HUES48 (cell line): ENCODE data around the gene MYH9.
A peak's percentile ranks its signal among the peaks of the same experiment; 100 is the strongest.
"Not testable (repeated sequence)": the region's sequence is repeated elsewhere in the genome, so short reads cannot be mapped to it uniquely, and the experiment has no call there.

Experiments
- H3K27ac ChIP-seq: one replicate; pipeline ENCODE4 v1.7.0; 2013; ENCODE audit warnings: low read depth, low read length, inconsistent platforms
- H3K27me3 ChIP-seq: 2 replicates; pipeline ENCODE4 v1.6.1; 2013; ENCODE audit warnings: mild to moderate bottlenecking, low read length; ENCODE audit not compliant: control insufficient read depth, insufficient read depth
- H3K36me3 ChIP-seq: 2 replicates; pipeline ENCODE4 v1.6.1; 2013; ENCODE audit warnings: low read length; ENCODE audit not compliant: control insufficient read depth, insufficient read depth
- H3K4me1 ChIP-seq: 2 replicates; pipeline ENCODE4 v1.6.1; 2013; ENCODE audit warnings: mild to moderate bottlenecking, low read length; ENCODE audit not compliant: control insufficient read depth, insufficient read depth
- H3K4me3 ChIP-seq: 2 replicates; pipeline ENCODE4 v1.5.1; 2013; ENCODE audit warnings: mild to moderate bottlenecking, low read depth, low read length
- H3K9ac ChIP-seq: 2 replicates; pipeline ENCODE4 v1.6.1; 2013; ENCODE audit warnings: mild to moderate bottlenecking, low read depth, low read length, moderate library complexity
- H3K9me3 ChIP-seq: 2 replicates; pipeline ENCODE4 v1.6.1; 2013; ENCODE audit warnings: low read length; ENCODE audit not compliant: control insufficient read depth, insufficient read depth

Gene MYH9

DNA sequence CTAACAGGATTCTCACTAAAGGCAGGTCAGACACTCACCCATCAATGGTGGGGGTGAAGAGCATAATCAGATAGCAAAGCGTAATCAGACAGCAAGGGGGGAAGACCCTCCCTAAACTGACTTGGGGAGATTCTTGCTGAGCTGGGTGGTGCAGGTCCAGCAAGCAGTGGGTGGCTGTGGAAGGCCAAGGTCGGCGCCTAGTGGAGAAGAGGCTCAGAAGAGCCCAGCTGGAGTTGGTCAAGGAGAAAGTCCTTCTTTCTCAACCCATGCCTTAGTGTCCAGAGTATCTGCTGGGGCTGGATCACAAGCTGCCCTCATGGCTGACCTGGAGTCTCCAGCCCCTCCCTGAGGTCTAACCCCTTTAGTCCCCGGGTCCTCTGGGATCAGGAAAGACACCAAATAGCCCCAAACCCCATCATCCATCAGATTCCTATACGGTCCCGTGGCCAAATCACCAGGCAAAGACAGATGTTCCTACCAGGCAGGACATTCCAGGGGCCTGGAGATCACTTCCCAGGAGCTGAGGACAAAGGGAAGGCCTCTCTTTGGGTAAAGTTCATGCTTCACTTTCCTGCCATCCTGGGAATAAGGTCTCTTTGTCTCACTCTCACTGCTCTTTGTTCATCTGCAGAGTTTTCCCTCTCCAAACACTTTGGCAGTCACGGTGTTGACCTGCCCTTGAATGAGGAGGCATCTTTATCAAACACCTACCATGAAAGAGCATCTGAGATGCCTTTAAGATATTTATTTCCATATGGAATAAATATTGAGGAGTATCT lies 123.7 kb downstream of the MYH9 start:
- not testable (repeated sequence) for H3K27me3 ChIP-seq, H3K27ac ChIP-seq, H3K4me3 ChIP-seq, H3K9me3 ChIP-seq, H3K4me1 ChIP-seq, H3K36me3 ChIP-seq, H3K9ac ChIP-seq

DNA sequence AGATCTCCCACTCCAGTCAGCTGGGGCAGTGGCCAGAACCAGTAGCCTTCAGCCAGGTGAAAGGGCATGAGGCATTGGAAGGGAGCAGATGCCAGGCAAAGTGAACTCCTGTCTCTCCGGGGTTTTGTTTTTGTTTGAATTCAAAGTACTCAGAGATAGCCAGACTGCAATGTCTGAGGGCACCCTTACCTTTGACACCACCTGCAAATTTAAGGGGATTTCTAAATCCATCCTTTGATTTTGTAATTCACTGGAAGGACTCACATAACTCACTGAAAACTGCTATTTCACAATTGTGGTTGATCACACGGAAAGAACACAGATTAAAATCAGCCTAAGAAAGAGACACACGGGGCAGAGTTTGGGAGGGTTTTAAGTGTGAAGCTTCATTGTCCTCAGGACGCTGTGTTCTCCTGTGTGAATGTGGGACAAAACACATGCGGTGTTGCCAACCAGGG lies 124.5 kb downstream of the MYH9 start:
- not testable (repeated sequence) for H3K9ac ChIP-seq, H3K27me3 ChIP-seq, H3K36me3 ChIP-seq, H3K4me3 ChIP-seq, H3K27ac ChIP-seq, H3K9me3 ChIP-seq
- H3K4me1 ChIP-seq = peaks cover 16% of the 10 kb centered on the region

DNA sequence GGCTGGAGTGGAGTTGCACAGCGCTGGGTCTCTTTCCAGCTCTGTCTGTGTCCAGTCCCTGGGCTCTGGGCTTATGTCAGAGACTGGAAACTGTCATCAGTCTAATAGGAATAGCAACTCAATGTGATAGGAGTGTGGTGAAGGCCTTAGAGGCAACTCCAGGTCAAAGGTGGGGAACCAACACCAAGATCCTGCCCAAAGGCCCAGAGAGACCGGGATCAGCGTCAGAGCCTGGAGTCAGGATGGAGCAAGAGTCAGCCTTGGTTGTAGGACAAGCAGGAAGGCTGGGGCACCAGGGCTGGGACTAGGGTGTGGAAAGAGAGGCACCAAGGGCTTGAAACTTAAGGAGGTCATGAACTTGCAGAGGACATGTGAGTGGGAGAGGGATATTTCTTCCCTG lies 125.5 kb downstream of the MYH9 start:
- not testable (repeated sequence) for H3K36me3 ChIP-seq, H3K27ac ChIP-seq, H3K4me3 ChIP-seq, H3K9ac ChIP-seq, H3K27me3 ChIP-seq, H3K9me3 ChIP-seq
- H3K4me1 ChIP-seq = peaks cover 18% of the 10 kb centered on the region

DNA sequence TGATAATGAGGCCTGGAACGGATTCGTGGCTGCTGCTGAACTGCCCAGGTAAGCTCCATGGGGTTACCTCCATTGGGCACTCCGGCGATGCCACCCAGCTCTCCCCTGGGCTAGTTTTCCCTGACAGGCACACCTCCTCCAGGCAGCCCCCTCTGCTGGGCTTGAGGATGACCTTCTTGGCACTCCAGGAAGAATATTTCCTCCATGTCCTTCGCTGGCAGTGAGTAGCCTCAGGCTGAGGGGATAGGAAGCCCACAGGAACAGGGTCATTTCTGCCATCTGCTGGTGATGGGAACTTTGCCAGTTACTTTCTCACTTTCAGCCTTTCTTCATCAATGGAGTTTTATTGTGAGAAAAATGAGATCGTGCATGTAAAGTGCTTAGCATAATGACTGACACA lies 126.1 kb downstream of the MYH9 start:
- not testable (repeated sequence) for H3K36me3 ChIP-seq, H3K4me3 ChIP-seq, H3K9ac ChIP-seq, H3K27me3 ChIP-seq, H3K9me3 ChIP-seq, H3K27ac ChIP-seq
- H3K4me1 ChIP-seq = peaks cover 18% of the 10 kb centered on the region

DNA sequence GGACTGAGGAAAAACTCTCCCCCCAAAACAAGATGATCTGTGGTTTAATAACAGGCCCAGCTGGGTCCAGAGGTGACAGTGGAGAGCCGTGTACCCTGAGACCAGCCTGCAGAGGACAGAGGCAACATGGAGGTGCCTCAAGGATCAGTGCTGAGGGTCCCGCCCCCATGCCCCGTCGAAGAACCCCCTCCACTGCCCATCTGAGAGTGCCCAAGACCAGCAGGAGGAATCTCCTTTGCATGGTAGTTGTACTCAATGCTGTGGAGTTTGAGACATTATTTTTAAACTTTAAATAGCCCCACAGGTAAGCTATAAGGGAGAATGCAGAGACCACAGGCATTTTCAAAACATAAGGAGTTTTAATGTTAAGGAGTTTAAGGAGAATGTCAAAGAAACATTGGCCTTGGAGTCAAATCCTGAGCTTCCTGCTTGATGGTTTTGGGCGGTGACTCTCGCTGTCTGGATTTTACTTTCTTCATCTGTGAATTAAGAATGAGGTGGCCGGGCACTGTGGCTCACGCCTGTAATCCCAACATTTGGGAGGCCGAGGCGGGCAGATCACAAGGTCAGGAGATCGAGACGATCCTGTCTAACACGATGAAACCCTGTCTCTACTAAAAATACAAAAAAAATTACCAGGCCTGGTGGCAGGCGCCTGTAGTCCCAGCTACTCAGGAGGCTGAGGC lies 128.0 kb downstream of the MYH9 start:
- H3K4me3 ChIP-seq = no peak overlapping the region
- H3K27ac ChIP-seq = peak overlapping the region; percentile 78
- no peaks in the 10 kb centered on the region for H3K9me3 ChIP-seq
- H3K4me1 ChIP-seq = peaks cover 18% of the 10 kb centered on the region
- no peaks in the 10 kb centered on the region for H3K36me3 ChIP-seq
- H3K9ac ChIP-seq = no peak overlapping the region
- no peaks in the 10 kb centered on the region for H3K27me3 ChIP-seq

DNA sequence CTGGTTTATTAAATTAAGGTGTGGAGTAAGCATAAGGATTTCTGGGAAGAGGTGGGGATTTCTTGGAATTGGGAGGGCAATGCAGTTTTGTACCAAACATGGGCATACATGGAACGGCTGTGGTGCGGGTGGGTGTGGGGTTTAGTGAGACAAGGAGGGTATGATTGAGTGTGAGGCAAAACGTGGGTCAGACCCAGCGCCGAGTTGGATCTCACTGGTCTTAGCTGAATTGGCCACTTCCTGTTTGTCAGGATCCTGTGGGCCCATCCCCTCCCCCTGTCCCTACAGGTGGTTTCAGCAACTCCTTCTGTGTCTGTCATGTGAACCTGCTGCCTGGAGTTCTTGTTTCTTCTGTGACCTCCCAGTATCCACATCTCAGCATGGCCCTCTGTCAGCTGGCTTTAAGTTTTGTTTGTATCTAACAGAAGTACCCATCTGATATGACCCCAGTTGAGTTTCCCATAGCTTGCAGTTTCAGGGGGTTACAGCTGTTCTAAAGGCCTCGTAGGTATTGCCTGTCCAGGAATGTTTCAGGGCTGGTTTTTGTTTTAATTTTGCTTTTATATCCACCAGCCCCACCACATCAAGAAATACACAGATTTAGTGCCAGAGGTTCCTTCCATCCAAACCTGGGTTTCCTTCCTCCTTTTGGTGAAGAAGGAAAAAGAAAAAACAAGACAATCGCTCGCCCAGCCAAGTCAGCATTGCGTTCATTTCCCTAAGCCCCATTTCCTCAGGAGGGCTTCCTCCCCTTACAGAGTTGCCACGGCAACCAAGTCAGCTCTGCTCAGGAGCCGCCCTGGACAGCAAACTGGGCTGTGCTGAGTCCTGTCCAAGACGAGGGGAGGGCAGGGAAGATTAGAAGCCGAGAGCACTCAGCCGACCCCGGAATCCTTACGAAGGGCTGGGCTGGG lies 128.8 kb downstream of the MYH9 start:
- no peaks in the 10 kb centered on the region for H3K27me3 ChIP-seq
- no peaks in the 10 kb centered on the region for H3K9me3 ChIP-seq
- H3K27ac ChIP-seq = peak overlapping the region; percentile 78
- H3K36me3 ChIP-seq = no peaks in the 10 kb centered on the region
- H3K4me3 ChIP-seq = peak overlapping the region; percentile 12; the same call in 1 of the 2 replicates
- H3K9ac ChIP-seq = no peak overlapping the region
- peaks cover 18% of the 10 kb centered on the region for H3K4me1 ChIP-seq

DNA sequence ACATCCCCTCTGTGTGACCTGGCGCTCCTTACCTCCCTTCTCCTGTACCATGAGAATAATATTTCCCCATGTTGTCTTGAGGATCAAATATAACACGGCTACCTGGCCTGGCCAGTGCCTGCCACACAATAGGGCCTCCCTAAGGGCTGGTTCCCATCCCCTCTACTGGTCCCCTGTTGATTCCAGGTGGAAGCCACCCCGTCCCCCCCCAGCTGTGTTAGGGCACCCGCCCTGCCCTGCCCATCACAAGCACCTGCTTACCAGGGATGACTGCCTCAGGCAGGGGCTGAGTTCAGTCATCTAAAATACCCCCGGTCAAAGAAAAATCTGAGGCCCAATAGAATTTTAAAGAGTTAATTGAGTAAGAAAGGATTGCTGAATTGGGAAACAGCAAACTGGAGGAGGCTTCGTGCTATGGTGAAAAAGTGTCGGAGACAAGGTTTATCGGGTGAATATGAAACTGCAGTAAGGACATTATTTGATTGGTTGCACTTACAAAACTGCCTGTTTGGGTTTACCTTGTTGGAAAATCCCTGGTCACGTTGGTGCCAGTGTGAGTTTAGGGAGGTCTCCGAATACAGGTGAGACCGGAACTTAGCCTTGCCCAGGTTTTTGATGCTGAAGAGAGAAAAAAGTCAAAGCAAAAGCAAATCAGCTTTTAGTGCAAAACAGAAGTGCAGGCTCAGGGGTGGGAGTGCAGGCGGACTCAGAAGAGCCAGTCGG lies 129.7 kb downstream of the MYH9 start:
- Histone ChIP-seq H3K27ac (peak overlapping the region; percentile 78), H3K27me3 (no peaks in the 10 kb centered on the region), H3K9ac (no peak overlapping the region), H3K9me3 (no peaks in the 10 kb centered on the region), H3K4me3 (no peak overlapping the region), H3K36me3 (no peaks in the 10 kb centered on the region), H3K4me1 (peaks cover 18% of the 10 kb centered on the region)

DNA sequence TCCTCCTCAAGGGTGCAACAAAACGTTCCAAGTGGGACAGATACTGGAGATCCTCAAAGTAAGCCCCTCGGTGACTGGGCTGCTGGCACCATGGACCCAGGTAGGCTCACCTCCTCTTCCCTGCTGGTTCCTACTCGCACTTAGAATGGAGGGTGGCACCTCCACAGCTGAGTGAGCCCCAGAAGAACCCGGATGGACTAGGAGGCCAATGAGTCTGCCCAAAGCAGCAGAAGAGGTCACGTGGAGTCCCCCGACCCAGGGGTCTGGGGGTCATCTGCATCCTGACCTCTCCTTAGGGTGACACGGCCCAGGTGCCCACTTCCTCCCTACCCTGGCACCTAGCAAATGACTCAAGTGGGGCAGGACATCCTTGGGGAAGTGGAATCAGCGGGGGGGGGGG lies 130.5 kb downstream of the MYH9 start:
- Histone ChIP-seq H3K9me3 (no peaks in the 10 kb centered on the region), H3K27ac (no peak overlapping the region), H3K27me3 (no peaks in the 10 kb centered on the region), H3K9ac (no peak overlapping the region), H3K4me3 (no peak overlapping the region), H3K36me3 (no peaks in the 10 kb centered on the region), H3K4me1 (peaks cover 18% of the 10 kb centered on the region)

DNA sequence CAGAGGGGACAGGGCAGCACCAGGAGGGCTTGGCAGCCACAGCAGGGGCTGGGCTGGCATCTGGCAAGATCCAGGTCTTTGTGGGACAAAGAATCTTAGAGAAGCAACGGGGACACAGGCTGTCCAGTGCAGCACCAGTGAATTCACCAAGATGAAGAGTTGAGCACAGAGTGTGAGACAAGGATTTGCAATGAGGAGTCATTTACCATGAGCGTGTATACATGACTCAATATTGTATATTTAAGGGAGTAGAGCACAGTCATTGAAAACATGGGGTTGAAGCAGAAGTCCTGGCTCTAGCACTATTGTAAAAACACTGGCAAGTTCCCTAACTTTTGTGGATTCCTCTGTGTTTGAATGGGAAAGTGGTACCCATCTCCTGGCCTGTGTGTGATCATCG lies 131.3 kb downstream of the MYH9 start:
- Histone ChIP-seq H3K4me3 (no peak overlapping the region), H3K9ac (no peak overlapping the region), H3K27me3 (no peaks in the 10 kb centered on the region), H3K4me1 (peaks cover 19% of the 10 kb centered on the region), H3K9me3 (no peaks in the 10 kb centered on the region), H3K27ac (no peak overlapping the region), H3K36me3 (no peaks in the 10 kb centered on the region)

DNA sequence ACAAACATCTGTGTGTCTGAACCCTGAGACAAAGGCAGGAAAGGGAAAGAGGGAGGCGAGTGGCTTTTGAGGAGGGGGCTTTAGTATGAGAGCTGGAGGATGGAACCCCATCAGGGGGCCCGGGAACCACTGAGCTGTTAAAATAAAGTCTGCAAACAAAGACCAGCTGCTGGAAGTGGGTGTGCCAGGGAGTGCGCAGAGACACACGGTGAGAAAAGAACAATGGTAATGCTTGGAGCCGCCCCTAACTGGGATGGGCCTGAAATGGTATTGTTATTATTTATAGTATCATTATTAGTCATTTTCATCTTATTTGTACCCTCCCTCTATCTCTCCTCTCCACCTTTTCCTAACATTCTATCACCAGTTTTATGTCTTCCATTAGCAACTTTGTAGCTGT lies 132.2 kb downstream of the MYH9 start:
- H3K36me3 ChIP-seq, H3K27ac ChIP-seq, H3K4me3 ChIP-seq, H3K27me3 ChIP-seq, H3K9me3 ChIP-seq, H3K9ac ChIP-seq: not testable (repeated sequence)
- peaks cover 27% of the 10 kb centered on the region for H3K4me1 ChIP-seq
